ENCODE results near the gene PSMF1. TPM values are rescaled to one million over a fixed set of nuclear protein-coding genes. Genes with fewer than 3 reads are reported as not detected.

PSMF1 gene
- total and polyA plus RNA-seq, 9 of the 15 experiments (the other 6 are each of a cell fraction or from before 2014, with no cell fraction given) = 8.5 to 192 (median 33.2) TPM

DNA sequence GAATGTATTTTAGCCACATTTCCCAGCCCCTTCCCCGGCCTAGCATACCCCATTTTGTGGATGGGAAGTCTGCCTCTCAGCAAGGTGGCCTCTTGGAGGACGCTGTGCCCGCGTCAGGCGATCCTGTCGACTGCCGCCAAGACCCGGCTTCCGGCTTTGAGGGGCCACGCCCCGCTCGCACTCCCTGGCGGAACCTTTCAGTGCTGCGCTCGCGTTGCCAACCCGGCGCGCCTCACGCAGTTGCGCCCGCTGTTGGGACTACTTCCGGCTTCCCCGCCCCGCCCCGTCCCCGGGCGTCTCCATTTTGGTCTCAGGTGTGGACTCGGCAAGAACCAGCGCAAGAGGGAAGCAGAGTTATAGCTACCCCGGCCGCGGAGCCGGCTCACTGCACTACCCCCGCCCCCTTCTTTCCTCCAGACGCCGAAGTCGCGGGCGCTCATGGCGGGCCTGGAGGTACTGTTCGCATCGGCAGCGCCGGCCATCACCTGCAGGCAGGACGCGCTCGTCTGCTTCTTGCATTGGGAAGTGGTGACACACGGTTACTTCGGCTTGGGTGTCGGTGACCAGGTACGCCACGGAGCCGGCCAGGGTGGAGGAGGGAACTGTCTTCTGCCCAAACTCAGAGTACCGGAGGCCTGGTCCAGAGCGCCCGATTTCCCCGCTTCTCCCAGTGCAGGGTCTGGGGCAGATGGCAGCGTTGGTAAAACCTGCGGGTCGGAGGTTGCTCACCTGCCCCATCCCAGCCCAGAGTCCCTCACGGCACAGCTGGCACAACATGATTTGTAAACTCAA, at the start of gene PSMF1 (continued):
- TF ChIP-seq, protein P1, sequence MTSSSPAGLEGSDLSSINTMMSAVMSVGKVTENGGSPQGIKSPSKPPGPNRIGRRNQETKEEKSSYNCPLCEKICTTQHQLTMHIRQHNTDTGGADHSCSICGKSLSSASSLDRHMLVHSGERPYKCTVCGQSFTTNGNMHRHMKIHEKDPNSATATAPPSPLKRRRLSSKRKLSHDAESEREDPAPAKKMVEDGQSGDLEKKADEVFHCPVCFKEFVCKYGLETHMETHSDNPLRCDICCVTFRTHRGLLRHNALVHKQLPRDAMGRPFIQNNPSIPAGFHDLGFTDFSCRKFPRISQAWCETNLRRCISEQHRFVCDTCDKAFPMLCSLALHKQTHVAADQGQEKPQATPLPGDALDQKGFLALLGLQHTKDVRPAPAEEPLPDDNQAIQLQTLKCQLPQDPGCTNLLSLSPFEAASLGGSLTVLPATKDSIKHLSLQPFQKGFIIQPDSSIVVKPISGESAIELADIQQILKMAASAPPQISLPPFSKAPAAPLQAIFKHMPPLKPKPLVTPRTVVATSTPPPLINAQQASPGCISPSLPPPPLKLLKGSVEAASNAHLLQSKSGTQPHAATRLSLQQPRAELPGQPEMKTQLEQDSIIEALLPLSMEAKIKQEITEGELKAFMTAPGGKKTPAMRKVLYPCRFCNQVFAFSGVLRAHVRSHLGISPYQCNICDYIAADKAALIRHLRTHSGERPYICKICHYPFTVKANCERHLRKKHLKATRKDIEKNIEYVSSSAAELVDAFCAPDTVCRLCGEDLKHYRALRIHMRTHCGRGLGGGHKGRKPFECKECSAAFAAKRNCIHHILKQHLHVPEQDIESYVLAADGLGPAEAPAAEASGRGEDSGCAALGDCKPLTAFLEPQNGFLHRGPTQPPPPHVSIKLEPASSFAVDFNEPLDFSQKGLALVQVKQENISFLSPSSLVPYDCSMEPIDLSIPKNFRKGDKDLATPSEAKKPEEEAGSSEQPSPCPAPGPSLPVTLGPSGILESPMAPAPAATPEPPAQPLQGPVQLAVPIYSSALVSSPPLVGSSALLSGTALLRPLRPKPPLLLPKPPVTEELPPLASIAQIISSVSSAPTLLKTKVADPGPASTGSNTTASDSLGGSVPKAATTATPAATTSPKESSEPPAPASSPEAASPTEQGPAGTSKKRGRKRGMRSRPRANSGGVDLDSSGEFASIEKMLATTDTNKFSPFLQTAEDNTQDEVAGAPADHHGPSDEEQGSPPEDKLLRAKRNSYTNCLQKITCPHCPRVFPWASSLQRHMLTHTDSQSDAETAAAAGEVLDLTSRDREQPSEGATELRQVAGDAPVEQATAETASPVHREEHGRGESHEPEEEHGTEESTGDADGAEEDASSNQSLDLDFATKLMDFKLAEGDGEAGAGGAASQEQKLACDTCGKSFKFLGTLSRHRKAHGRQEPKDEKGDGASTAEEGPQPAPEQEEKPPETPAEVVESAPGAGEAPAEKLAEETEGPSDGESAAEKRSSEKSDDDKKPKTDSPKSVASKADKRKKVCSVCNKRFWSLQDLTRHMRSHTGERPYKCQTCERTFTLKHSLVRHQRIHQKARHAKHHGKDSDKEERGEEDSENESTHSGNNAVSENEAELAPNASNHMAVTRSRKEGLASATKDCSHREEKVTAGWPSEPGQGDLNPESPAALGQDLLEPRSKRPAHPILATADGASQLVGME (CRISPR knock-in tag; IDR thresholded peaks at IDR 0.05) = no peak; the same call in 1 of the 2 replicates
- TF ChIP-seq MAFF (IDR thresholded peaks at IDR 0.05; ENCODE audit: low read length) = no peak
- no peak for TF ChIP-seq FOXM1 (IDR thresholded peaks at IDR 0.05; ENCODE audit: low read depth)
- no peak for TF ChIP-seq FOXM1 (CRISPR knock-in tag; IDR thresholded peaks at IDR 0.05; ENCODE audit: low read depth)
- TF ChIP-seq HNRNPLL (IDR thresholded peaks at IDR 0.05; ENCODE audit: low read depth, low read length, poor library complexity, severe bottlenecking) = peak; percentile 65
- no peak for TF ChIP-seq BRF2 (IDR thresholded peaks at IDR 0.05; ENCODE audit: borderline replicate concordance, insufficient read depth, insufficient read length)
- no peak for TF ChIP-seq HNRNPUL1 (IDR thresholded peaks at IDR 0.05; ENCODE audit: low read length)
- TF ChIP-seq ETS2 (tag; IDR thresholded peaks at IDR 0.05; ENCODE audit: borderline replicate concordance, poor library complexity, severe bottlenecking) = no peak
- no peak for TF ChIP-seq ZNF395 (CRISPR knock-in tag; IDR thresholded peaks at IDR 0.05)
- no peak for TF ChIP-seq ZNF699 (CRISPR knock-in tag; IDR thresholded peaks at IDR 0.05; ENCODE audit: insufficient replicate concordance)
- no peak for TF ChIP-seq ELK1 (CRISPR knock-in tag; IDR thresholded peaks at IDR 0.05)
- no peak for TF ChIP-seq SRSF1 (IDR thresholded peaks at IDR 0.05; ENCODE audit: low read depth, low read length)
- no peak for TF ChIP-seq HNRNPH1 (optimal IDR thresholded peaks at IDR 0.05; ENCODE audit: low read depth, low read length)
- peak; percentile 75 for TF ChIP-seq SIN3B (IDR thresholded peaks at IDR 0.05; ENCODE audit: low read depth)
- no peak for TF ChIP-seq SMARCE1 (IDR thresholded peaks at IDR 0.05)
- peak in 1 of 2 experiments; percentile 61; a peak in 1 of 3 replicates for TF ChIP-seq CBX3 (IDR thresholded peaks at IDR 0.05; ENCODE audit: borderline replicate concordance in 1 of 2, low read length in 2 of 2)
- TF ChIP-seq SMAD1 (IDR thresholded peaks at IDR 0.05; ENCODE audit: low read depth, low read length, partially characterized antibody) = no peak
- no peak for TF ChIP-seq CBFA2T2 (conservative IDR thresholded peaks at IDR 0.05)
